ENCODE measurements around the gene KLF7. TPM values are rescaled to one million over a fixed set of nuclear protein-coding genes. Genes with fewer than 3 reads are reported as not detected.

KLF7 gene
- total RNA-seq, 1 donor from 2014 or later = 13.6 TPM

Small RNA genes within 50 kb of the gene (small RNA-seq; reads per million reads assigned to genes)
- 1.8 reads per million, percentile 84 among the genes with 10 or more reads in this experiment for gene MIR2355
- not detected for gene MIR7845

Other genes with a start within 250 kb of the KLF7 start
- not detected for gene CPO, start 226.4 kb downstream of the KLF7 start, total RNA-seq